ENCODE data around the gene SLC16A3.

GRCh38 chr17:82244413-82245133, 15.7 kb downstream of the SLC16A3 start:
- TF ChIP-seq CTCF (IDR thresholded peaks at IDR 0.05), result peak in 5 of 7 experiments; percentile 13 to 38 (median 26)
- no peak for TF ChIP-seq POLR2A (IDR thresholded peaks at IDR 0.05)

Data from body of pancreas (tissue), 4 donors.